Psoas muscle (tissue), 8 donors: ENCODE results near the gene NCOR1. TPM values are rescaled to one million over a fixed set of nuclear protein-coding genes. Genes with fewer than 3 reads are reported as not detected.
A peak's percentile ranks its signal among the peaks of the same experiment; 100 is the strongest.

Source experiments
- ATAC-seq, 4 donors: fragments of 200-7000 bp; cut with Tn5 transposase; one replicate each; pipeline ENCODE4 v1.9.1; 2020; ENCODE audit warnings: moderate library complexity in 3 of 4, mild to moderate bottlenecking in 2 of 4
- DNase-seq, 2 donors: peaks; one replicate each; pipeline ENCODE4 v3.0.0-alpha.2; 2020
- H3K27ac ChIP-seq: fragments of 200-600 bp; one replicate; pipeline ENCODE4 v1.8.0; 2022
- H3K27me3 ChIP-seq, 3 donors: fragments of 200-600 bp in 1 of 3; one replicate each; pipeline versions ENCODE4 v1.6.1 to v1.8.0; 2013 to 2022; ENCODE audit warnings: low read length in 2 of 3, mild to moderate bottlenecking in 2 of 3, moderate library complexity in 1 of 3; ENCODE audit not compliant: insufficient read depth in 3 of 3
- H3K36me3 ChIP-seq, 2 donors: fragments of 200-600 bp in 1 of 2; one replicate each; pipeline versions ENCODE4 v1.6.1 to v1.8.0; 2013 to 2022; ENCODE audit warnings: low read depth in 1 of 2, mild to moderate bottlenecking in 1 of 2, moderate library complexity in 1 of 2; ENCODE audit not compliant: insufficient read depth in 1 of 2
- H3K4me1 ChIP-seq: fragments of 200-600 bp; one replicate; pipeline ENCODE4 v1.8.0; 2022
- H3K4me3 ChIP-seq: fragments of 200-600 bp; one replicate; pipeline ENCODE4 v1.8.0; 2022; ENCODE audit warnings: mild to moderate bottlenecking
- H3K9me3 ChIP-seq: fragments of 200-600 bp; one replicate; pipeline ENCODE4 v1.8.0; 2022
- CTCF ChIP-seq: fragments of 200-600 bp; IDR thresholded peaks from one replicate; pipeline ENCODE4 v1.8.0; 2022; ENCODE audit warnings: antibody characterized with exemption
- WGBS, 3 donors: extraction: QIAGEN DNeasy Blood & Tissue Kit; methylation state at CpG; one replicate each; pipeline versions ENCODE4 v1.1.6 to v1.1.7; 2013; 5-methylcytosine and 5-hydroxymethylcytosine counted together
- intact Hi-C, 2 donors: fragments of 100-400 bp; cut with DNase I; formaldehyde crosslinking; loops; one replicate each; pipeline versions ENCODE4 v1.11.0 to v1.14.2; 2022
- long read RNA-seq, 2 donors: library from polyadenylated mRNA; unstranded; transcript quantifications; one replicate each; pipeline ENCODE4 v2.0.0, GENCODE V29; 2021
- polyA plus RNA-seq, 3 donors: library from polyadenylated mRNA; stranded (reverse); fragments of 200-250 nt; gene quantifications; one replicate each; pipeline ENCODE4 v1.2.3, GENCODE V29; 2013
- total RNA-seq, 4 donors: library from RNA; stranded (reverse); fragmentation: NEBNext Ultra II Directional in 2 of 4; extraction: Animal tissue kit (Norgen Biotek cat#: 25700) in 2 of 4; gene quantifications; one replicate each; pipeline versions ENCODE4 v1.2.1 to v1.2.4, GENCODE V29; 2021 to 2023
- donor health status: healthy with polysubstance abuse.
- donor health status: DM: no; HTN: no; CAD: no; lungs with moderate emphysema.
- donor health status: Bipolar disorder and iron deficiency.
- donor health status: healthy.
- donor health status: DM: yes; HTN: yes; CAD: no.
- donor health status: DM: no; HTN: no; CAD: no.
- donor health status: DM: no; HTN: no; CAD: no.
- donor health status: DM: yes; HTN: yes; CAD: no.

Gene NCOR1
- 100 to 1,000 TPM in 1 of 4 donors, 10 to 100 TPM in 3; 78.8 to 102 (median 81.5) TPM for total RNA-seq
- 10 to 100 TPM; 22.8 to 47.1 (median 29.4) TPM for polyA plus RNA-seq
- long read RNA-seq, donor 1, transcript NCOR1-206 (15 exons, 1,883 nt): major isoform, 7 of 39 reads
- long read RNA-seq, donor 1, partial matches to known transcripts: 15 of 39 reads
- long read RNA-seq, donor 1, other reads (novel, unspliced or antisense): 16 of 39 reads
- long read RNA-seq, donor 2, transcript NCOR1-206 (15 exons, 1,883 nt): major isoform, 20 of 134 reads
- long read RNA-seq, donor 2, partial matches to known transcripts: 57 of 134 reads
- long read RNA-seq, donor 2, other reads (novel, unspliced or antisense): 53 of 134 reads

DNA sequence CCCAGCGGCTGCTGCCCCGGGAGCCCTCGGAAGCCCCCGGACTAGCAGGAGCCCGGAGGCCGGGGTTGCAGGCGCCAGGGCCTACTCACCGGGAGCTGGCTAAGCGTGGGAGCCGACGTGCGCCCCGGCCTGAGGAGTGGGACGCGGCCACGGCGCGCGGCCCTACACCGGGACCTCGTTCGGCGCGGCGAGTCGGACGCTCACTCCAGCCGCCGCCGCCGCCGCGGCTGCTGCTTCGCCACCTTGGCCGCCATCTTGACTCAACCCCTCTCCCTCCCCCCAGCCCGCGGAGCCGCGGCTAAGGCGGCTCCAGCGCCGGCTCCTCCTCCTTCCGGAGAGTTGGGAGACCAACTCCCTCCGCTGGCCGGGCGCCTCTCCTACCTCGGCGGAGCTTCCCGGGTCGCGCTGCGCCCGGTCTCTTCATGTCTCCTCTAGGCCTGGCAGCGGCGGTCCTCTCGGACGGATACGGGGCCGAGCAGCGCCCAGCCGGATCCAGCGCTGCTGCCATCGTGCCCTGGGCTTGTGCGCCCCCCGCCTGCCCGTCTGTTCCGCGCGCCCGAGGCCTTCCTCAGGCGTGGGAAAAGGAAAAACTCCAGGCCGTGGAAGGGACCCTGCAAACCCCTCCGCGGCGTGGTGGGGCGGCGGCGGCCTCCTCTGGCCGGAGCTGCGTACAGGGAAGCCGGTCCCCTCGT, at the start of gene NCOR1:
TSS of gene NCOR1 (minus strand) at position 262 of the 692 bp plus-strand sequence. CDS start 20,965 bp downstream, outside the sequence.
- ATAC-seq (peak; percentile 93 to 95 (median 94)), DNase-seq (peak; percentile 95 to 97)
- no peaks in the 10 kb centered on the region for H3K36me3 ChIP-seq
- peak; percentile 15 for TF ChIP-seq CTCF
- no peaks in the 10 kb centered on the region for H3K27me3 ChIP-seq
- peaks cover 39% of the 10 kb centered on the region for H3K4me1 ChIP-seq
- intact Hi-C loops: no loop called here
- H3K27ac ChIP-seq: peak within 1 kb of the TSS; percentile 98
- H3K4me3 ChIP-seq: peak within 1 kb of the TSS; percentile 99
- no peaks in the 10 kb centered on the region for H3K9me3 ChIP-seq
- WGBS, 3 donors: 0 to 1% (median 0%) methylated on average over 56 to 82 of the region's 82 CpGs

DNA sequence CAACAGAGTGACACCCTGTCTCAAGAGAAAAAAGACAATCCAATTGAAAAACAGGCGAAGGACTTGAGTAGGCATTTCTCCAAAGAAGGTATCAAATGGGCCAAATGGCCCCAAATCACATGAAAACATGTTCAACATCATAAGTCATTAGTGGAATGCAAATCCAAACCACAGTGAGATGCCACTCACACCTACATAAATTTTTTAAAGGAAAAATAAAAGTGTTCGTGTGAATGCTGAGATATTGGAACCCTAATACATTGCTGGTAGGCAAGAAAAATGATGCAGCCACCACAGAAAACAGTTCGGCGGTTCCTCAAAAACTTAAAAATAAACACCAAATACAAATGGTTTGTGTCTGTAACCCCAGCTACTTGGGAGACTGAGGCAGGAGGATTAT, 46.9 kb upstream of the NCOR1 start:
- H3K27me3 ChIP-seq: no peaks in the 10 kb centered on the region
- H3K4me1 ChIP-seq: peaks cover 24% of the 10 kb centered on the region
- no peak for TF ChIP-seq CTCF
- no peak for DNase-seq
- WGBS, 3 donors: 96 to 98% (median 98%) methylated on average over 4 of the region's 4 CpGs
- H3K4me3 ChIP-seq: no peak overlapping the region
- no peak overlapping the region for H3K27ac ChIP-seq
- no peaks in the 10 kb centered on the region for H3K36me3 ChIP-seq
- intact Hi-C loops: no loop called here
- ATAC-seq: no peak
- no peaks in the 10 kb centered on the region for H3K9me3 ChIP-seq

GRCh38 chr17:16261049-16261448, 45.7 kb upstream of the NCOR1 start:
- TF ChIP-seq CTCF: no peak
- no peak for DNase-seq
- no peaks in the 10 kb centered on the region for H3K36me3 ChIP-seq
- no peaks in the 10 kb centered on the region for H3K9me3 ChIP-seq
- peaks cover 32% of the 10 kb centered on the region for H3K4me1 ChIP-seq
- no peak for ATAC-seq
- intact Hi-C loops: no loop called here
- H3K4me3 ChIP-seq: no peak overlapping the region
- no peaks in the 10 kb centered on the region for H3K27me3 ChIP-seq
- H3K27ac ChIP-seq: peak overlapping the region; percentile 89
- WGBS, 3 donors: 79 to 90% (median 83%) methylated on average over 3 of the region's 3 CpGs

DNA sequence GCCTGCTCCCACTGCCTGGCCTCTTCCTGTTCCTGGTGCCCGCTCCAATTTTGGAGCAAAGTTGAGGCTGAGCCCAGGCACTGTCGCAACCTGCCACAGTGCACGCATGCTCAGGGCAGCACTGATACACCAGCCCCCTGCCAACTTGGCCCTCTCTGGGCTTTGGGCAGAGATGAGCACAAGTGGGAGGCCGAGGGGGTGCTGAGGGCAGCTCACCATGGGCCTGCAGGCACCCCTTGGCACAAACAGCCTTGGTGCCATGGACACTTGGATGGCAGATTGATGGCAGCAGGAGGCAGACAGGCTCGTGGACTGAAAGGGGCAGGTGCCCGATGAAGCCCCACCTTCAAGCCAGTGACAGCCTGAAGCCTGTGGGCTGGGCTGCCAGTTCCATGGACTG, 44.6 kb upstream of the NCOR1 start:
- H3K27ac ChIP-seq: peak overlapping the region; percentile 89
- no peaks in the 10 kb centered on the region for H3K27me3 ChIP-seq
- no peaks in the 10 kb centered on the region for H3K36me3 ChIP-seq
- ATAC-seq (peak; percentile 90 to 92 (median 91)), DNase-seq (peak; percentile 70 to 87)
- H3K9me3 ChIP-seq: no peaks in the 10 kb centered on the region
- whole genome bisulfite sequencing, 3 donors: 31 to 52% (median 36%) methylated on average over 6 of the region's 6 CpGs
- no peak for TF ChIP-seq CTCF
- intact Hi-C loops: no loop called here
- H3K4me1 ChIP-seq: peaks cover 43% of the 10 kb centered on the region
- H3K4me3 ChIP-seq: peak overlapping the region; percentile 41
